ENCODE results near the gene HELT.

GRCh38 chr4:185003596-185004351, 14.5 kb upstream of the HELT start:
- TF ChIP-seq CTCF (conservative IDR thresholded peaks at IDR 0.05; ENCODE audit: low read depth, low read length) (no peak), EZH2 (IDR thresholded peaks at IDR 0.05; ENCODE audit: low read length, unreplicated experiment) (no peak)
